ENCODE measurements around the gene PGAM2.

GRCh38 chr7:44101966-44102845 is 36.8 kb upstream of the PGAM2 start:
- TF ChIP-seq POLR2A (IDR thresholded peaks at IDR 0.05) (no peak), CTCF (IDR thresholded peaks at IDR 0.05) (no peak)

Data from prostate gland (tissue), 2 donors.